Fibroblast of lung (primary cell): Measurements from ENCODE around the gene CYP26B1. TPM values are rescaled to one million over a fixed set of nuclear protein-coding genes. Genes with fewer than 3 reads are reported as not detected.

Experiments
- DNase-seq, 2 donors: peaks; one replicate each; pipeline versions ENCODE4 v3.0.0 to v3.0.0-alpha.2; 2010; ENCODE audit warnings: low read depth in 2 of 2
- H2AFZ ChIP-seq: 2 replicates; pipeline ENCODE4 v1.5.1; 2012; ENCODE audit warnings: low read length, control low read depth, inconsistent platforms
- H3K27ac ChIP-seq: 2 replicates; pipeline ENCODE4 v1.5.1; 2011; ENCODE audit warnings: low read length, control low read depth; ENCODE audit not compliant: insufficient read depth
- H3K27me3 ChIP-seq: 2 replicates; pipeline ENCODE4 v1.5.1; 2011; ENCODE audit warnings: mild to moderate bottlenecking, low read length; ENCODE audit not compliant: control insufficient read depth, insufficient read depth
- H3K36me3 ChIP-seq: 2 replicates; pipeline ENCODE4 v1.5.1; 2011; ENCODE audit warnings: low read length; ENCODE audit not compliant: control insufficient read depth, insufficient read depth
- H3K4me1 ChIP-seq: 2 replicates; pipeline ENCODE4 v1.5.1; 2011; ENCODE audit warnings: low read length; ENCODE audit not compliant: control insufficient read depth, insufficient read depth; ENCODE audit errors: extremely low read depth
- H3K4me2 ChIP-seq: 2 replicates; pipeline ENCODE4 v1.5.1; 2011; ENCODE audit warnings: low read length, control low read depth; ENCODE audit not compliant: insufficient read depth; ENCODE audit errors: extremely low read depth
- H3K4me3 ChIP-seq, 4 experiments: fragments of 200-600 bp in 1 of 4; sonication (generic) in 1 of 4; replicated peaks in 1 of 4; 2 replicates each; pipeline ENCODE4 v1.5.1; 2011 to 2016; ENCODE audit warnings: low read length in 4 of 4, low read depth in 3 of 4, mild to moderate bottlenecking in 3 of 4, control low read depth in 2 of 4, inconsistent platforms in 1 of 4, mixed read lengths in 1 of 4; ENCODE audit not compliant: insufficient read depth in 1 of 4; ENCODE audit errors: control extremely low read depth in 1 of 4
- H3K79me2 ChIP-seq: 2 replicates; pipeline ENCODE4 v1.5.1; 2012; ENCODE audit warnings: mild to moderate bottlenecking, low read length, inconsistent platforms; ENCODE audit not compliant: control insufficient read depth, insufficient read depth
- H3K9ac ChIP-seq: 2 replicates; pipeline ENCODE4 v1.5.1; 2011; ENCODE audit warnings: mild to moderate bottlenecking, low read length, control low read depth; ENCODE audit not compliant: insufficient read depth
- H3K9me3 ChIP-seq: 2 replicates; pipeline ENCODE4 v1.5.1; 2012; ENCODE audit warnings: low read depth, low read length; ENCODE audit not compliant: control insufficient read depth, insufficient read depth
- H4K20me1 ChIP-seq: 2 replicates; pipeline ENCODE4 v1.5.1; 2011; ENCODE audit warnings: low read length; ENCODE audit not compliant: control insufficient read depth, insufficient read depth; ENCODE audit errors: extremely low read depth
- EZH2 ChIP-seq: IDR thresholded peaks from 2 replicates; pipeline ENCODE4 v1.5.1; 2012; ENCODE audit warnings: low read length, control low read depth, mild to moderate bottlenecking; ENCODE audit errors: missing control alignments
- polyA plus RNA-seq, 2 donors: library from polyadenylated mRNA; depleted of rRNA in 1 of 2; stranded (reverse) in 1 of 2; unstranded in 1 of 2; fragments of >200 nt; gene quantifications; 2 replicates each; pipeline ENCODE4 v1.2.1, GENCODE V29; 2011 to 2012; ENCODE audit warnings: missing spikeins in 1 of 2
- total RNA-seq: library from RNA; depleted of rRNA; stranded (reverse); fragments of >200 nt; gene quantifications from 2 replicates; pipeline ENCODE4 v1.2.1, GENCODE V29; 2014
- TF ChIP-seq, protein P1 (sequence below), 2 donors: IDR thresholded peaks in 1 of 2; conservative IDR thresholded peaks in 1 of 2; 1 replicate in 1 of 2; 2 replicates in 1 of 2; pipeline ENCODE4 v1.5.1; 2011 to 2012; ENCODE audit warnings: low read length in 2 of 2, control low read depth in 1 of 2, inconsistent platforms in 1 of 2, low read depth in 1 of 2, mild to moderate bottlenecking in 1 of 2

Gene CYP26B1
- total and polyA plus RNA-seq, 2 donors (not counting 1 experiment from before 2014, with no cell fraction given): 0.09 to 0.17 TPM

- no peak overlapping the region for H2AFZ ChIP-seq
- H3K4me2 ChIP-seq: no peak overlapping the region
- H3K9ac ChIP-seq: no peak overlapping the region
- H3K27me3 ChIP-seq: peaks cover 53% of the 10 kb centered on the region
- no peaks in the 10 kb centered on the region for H4K20me1 ChIP-seq
- H3K79me2 ChIP-seq: no peaks in the 10 kb centered on the region
- no peak for TF ChIP-seq EZH2
- TF ChIP-seq, protein P1, sequence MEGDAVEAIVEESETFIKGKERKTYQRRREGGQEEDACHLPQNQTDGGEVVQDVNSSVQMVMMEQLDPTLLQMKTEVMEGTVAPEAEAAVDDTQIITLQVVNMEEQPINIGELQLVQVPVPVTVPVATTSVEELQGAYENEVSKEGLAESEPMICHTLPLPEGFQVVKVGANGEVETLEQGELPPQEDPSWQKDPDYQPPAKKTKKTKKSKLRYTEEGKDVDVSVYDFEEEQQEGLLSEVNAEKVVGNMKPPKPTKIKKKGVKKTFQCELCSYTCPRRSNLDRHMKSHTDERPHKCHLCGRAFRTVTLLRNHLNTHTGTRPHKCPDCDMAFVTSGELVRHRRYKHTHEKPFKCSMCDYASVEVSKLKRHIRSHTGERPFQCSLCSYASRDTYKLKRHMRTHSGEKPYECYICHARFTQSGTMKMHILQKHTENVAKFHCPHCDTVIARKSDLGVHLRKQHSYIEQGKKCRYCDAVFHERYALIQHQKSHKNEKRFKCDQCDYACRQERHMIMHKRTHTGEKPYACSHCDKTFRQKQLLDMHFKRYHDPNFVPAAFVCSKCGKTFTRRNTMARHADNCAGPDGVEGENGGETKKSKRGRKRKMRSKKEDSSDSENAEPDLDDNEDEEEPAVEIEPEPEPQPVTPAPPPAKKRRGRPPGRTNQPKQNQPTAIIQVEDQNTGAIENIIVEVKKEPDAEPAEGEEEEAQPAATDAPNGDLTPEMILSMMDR (conservative IDR thresholded peaks at IDR 0.05 in 1 of 2, IDR thresholded peaks at IDR 0.05 in 1 of 2; ENCODE audit: low read depth in 1 of 2, low read length in 2 of 2): no peak
- H3K9me3 ChIP-seq: no peaks in the 10 kb centered on the region
- no peak for DNase-seq
- peaks cover 2% of the 10 kb centered on the region for H3K4me1 ChIP-seq
- H3K4me3 ChIP-seq: no peak overlapping the region
- no peaks in the 10 kb centered on the region for H3K36me3 ChIP-seq
- no peak overlapping the region for H3K27ac ChIP-seq
Observed at GRCh38 chr2:72153026-72153791, 5.5 kb upstream of the CYP26B1 start.

DNA sequence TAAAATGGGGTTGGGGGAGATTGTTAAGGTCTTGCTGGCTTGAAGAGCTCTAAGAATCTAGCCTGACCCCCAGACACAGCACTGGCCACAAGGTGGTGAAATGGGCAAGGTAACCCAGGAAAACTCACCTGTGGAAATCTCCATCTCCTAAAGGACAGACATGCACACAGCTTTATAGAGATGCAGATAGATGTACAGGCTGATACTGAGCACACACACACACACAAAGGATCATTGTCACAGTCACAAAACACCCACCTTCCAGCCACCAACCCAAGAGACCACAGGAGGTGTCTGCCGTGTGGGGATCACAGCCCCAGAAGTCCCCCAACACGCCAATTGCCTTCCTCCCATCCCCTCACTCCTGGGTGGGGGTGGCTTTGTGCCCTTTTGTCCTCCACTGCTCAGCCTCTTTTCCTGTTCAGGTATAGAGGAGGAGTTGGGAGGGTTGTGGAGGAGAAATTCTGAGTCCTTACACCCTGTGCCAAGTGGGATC lies 3.2 kb upstream of the CYP26B1 start:
- Histone ChIP-seq H3K4me3 (no peak overlapping the region), H4K20me1 (no peaks in the 10 kb centered on the region), H3K27me3 (peaks cover 64% of the 10 kb centered on the region), H3K4me1 (peaks cover 2% of the 10 kb centered on the region), H3K4me2 (no peak overlapping the region), H3K27ac (no peak overlapping the region), H3K36me3 (no peaks in the 10 kb centered on the region), H3K9ac (no peak overlapping the region), H3K79me2 (no peaks in the 10 kb centered on the region), H3K9me3 (no peaks in the 10 kb centered on the region), H2AFZ (no peak overlapping the region)
- TF ChIP-seq EZH2: no peak
- TF ChIP-seq, protein P1 (conservative IDR thresholded peaks at IDR 0.05 in 1 of 2, IDR thresholded peaks at IDR 0.05 in 1 of 2; ENCODE audit: low read depth in 1 of 2, low read length in 2 of 2): no peak
- DNase-seq: no peak

- TF ChIP-seq, protein P1 (conservative IDR thresholded peaks at IDR 0.05 in 1 of 2, IDR thresholded peaks at IDR 0.05 in 1 of 2; ENCODE audit: low read depth in 1 of 2, low read length in 2 of 2): peak; percentile 62 to 83
- peak; percentile 91 for TF ChIP-seq EZH2
- H3K27ac ChIP-seq: no peak overlapping the region
- H3K9me3 ChIP-seq: no peaks in the 10 kb centered on the region
- H3K27me3 ChIP-seq: peaks cover 62% of the 10 kb centered on the region
- no peaks in the 10 kb centered on the region for H3K36me3 ChIP-seq
- H3K79me2 ChIP-seq: no peaks in the 10 kb centered on the region
- H3K9ac ChIP-seq: no peak overlapping the region
- no peak overlapping the region for H2AFZ ChIP-seq
- H3K4me2 ChIP-seq: peak overlapping the region; percentile 56
- peaks cover 2% of the 10 kb centered on the region for H3K4me1 ChIP-seq
- peak; percentile 56 to 71 for DNase-seq
- H3K4me3 ChIP-seq: peak overlapping the region in 1 of 4 experiments; percentile 32
- no peaks in the 10 kb centered on the region for H4K20me1 ChIP-seq
Observed at GRCh38 chr2:72150157-72150860, 2.6 kb upstream of the CYP26B1 start.
